Activated T-helper 1 cell treated with anti-CD3 and anti-CD28 coated beads, Interleukin-2, amount 50 U/mL, for 16 hours (primary cell): ENCODE data around the gene ACSS3.

ENCODE experiments used
- DNase-seq, 2 donors: peaks; one replicate each; pipeline ENCODE4 v3.0.0-alpha.2; 2020; ENCODE audit warnings: low read depth in 1 of 2, low spot score in 1 of 2

ACSS3 gene

GRCh38 chr12:81222846-81223592 lies 145.1 kb downstream of the ACSS3 start:
- DNase-seq: no peak

GRCh38 chr12:81224626-81225025 lies 146.7 kb downstream of the ACSS3 start:
- DNase-seq: no peak

- DNase-seq: no peak
These were observed 151.9 kb downstream of the ACSS3 start for GRCh38 chr12:81229759-81230158.

- no peak for DNase-seq
These were observed 153.9 kb downstream of the ACSS3 start for GRCh38 chr12:81231574-81232368.

- no peak for DNase-seq
These were observed 167.6 kb downstream of the ACSS3 start for GRCh38 chr12:81245458-81245857.

GRCh38 chr12:81245907-81246570 lies 168.2 kb downstream of the ACSS3 start:
- DNase-seq: no peak

- no peak for DNase-seq
These were observed 172.1 kb downstream of the ACSS3 start for GRCh38 chr12:81249976-81250375.

GRCh38 chr12:81252228-81252627 lies 174.3 kb downstream of the ACSS3 start:
- DNase-seq: no peak

- DNase-seq: no peak
These were observed 175.5 kb downstream of the ACSS3 start for GRCh38 chr12:81253360-81253759.

- DNase-seq: no peak
These were observed 177.6 kb downstream of the ACSS3 start for GRCh38 chr12:81255456-81255855.

GRCh38 chr12:81255947-81256346 lies 178.1 kb downstream of the ACSS3 start:
- no peak for DNase-seq

- no peak for DNase-seq
These were observed 180.2 kb downstream of the ACSS3 start for GRCh38 chr12:81257947-81258551.

GRCh38 chr12:81259360-81259759 lies 181.5 kb downstream of the ACSS3 start:
- DNase-seq: no peak

- DNase-seq: no peak
These were observed 183.8 kb downstream of the ACSS3 start for GRCh38 chr12:81261508-81262207.

- DNase-seq: no peak
These were observed 185.2 kb downstream of the ACSS3 start for GRCh38 chr12:81263072-81263471.

- no peak for DNase-seq
These were observed 192.5 kb downstream of the ACSS3 start for GRCh38 chr12:81270385-81270784.

GRCh38 chr12:81274637-81275529 lies 197.0 kb downstream of the ACSS3 start:
- no peak for DNase-seq

GRCh38 chr12:81284137-81284536 lies 206.3 kb downstream of the ACSS3 start:
- DNase-seq: no peak

GRCh38 chr12:81288651-81289050 lies 210.8 kb downstream of the ACSS3 start:
- no peak for DNase-seq
